ENCODE data around the gene SDC4.

The SDC4 gene

GRCh38 chr20:45345104-45345936, 2.9 kb downstream of the SDC4 start:
- peaks cover 0 to 2% (median 0%) of the 10 kb centered on the region in 4 experiments for H3K36me3 ChIP-seq (ENCODE audit: control insufficient read depth in 4 of 4, insufficient read depth in 4 of 4, low read length in 3 of 4)
- no peak overlapping the region for H3K27ac ChIP-seq (ENCODE audit: insufficient read depth in 1 of 2, low read depth in 1 of 2, low read length in 2 of 2, poor library complexity in 1 of 2, severe bottlenecking in 2 of 2)
- H3K4me1 ChIP-seq (ENCODE audit: control extremely low read depth in 1 of 4, control insufficient read depth in 4 of 4, insufficient read depth in 4 of 4, low read length in 3 of 4): peaks cover 0 to 47% (median 34%) of the 10 kb centered on the region in 4 experiments
- 73% methylated on average over 5 of the region's 9 CpGs for WGBS (ENCODE audit: insufficient coverage)
- H3K9me3 ChIP-seq (ENCODE audit: control extremely low read depth in 1 of 5, control insufficient read depth in 4 of 5, insufficient read depth in 2 of 5, low read depth in 1 of 5, low read length in 4 of 5): no peaks in the 10 kb centered on the region
- ChIA-PET POLR2A (interaction anchor here (1.1 to 4.2 kb wide), 2 partner anchors 18 to 21 kb away, joined by 3 to 16 read pairs; partner anchors contain the start of gene SYS1), CTCF (interaction anchor here (0.8 to 4.1 kb wide), 6 partner anchors 10 to 32 kb away, joined by 3 to 27 read pairs (median 6); partner anchors contain the start of gene SYS1)
- no peak for DNase-seq
- H3K4me3 ChIP-seq (ENCODE audit: control insufficient read depth in 1 of 7, extremely low read depth in 1 of 7, insufficient read depth in 4 of 7, low read depth in 2 of 7, low read length in 6 of 7): peak overlapping the region in 1 of 7 experiments; percentile 1
- peaks cover 0 to 7% (median 0%) of the 10 kb centered on the region in 5 experiments for H3K27me3 ChIP-seq (replicated peaks in 2 of 5; ENCODE audit: control insufficient read depth in 4 of 5, insufficient read depth in 5 of 5, low read length in 4 of 5)

- 93% methylated on average over 6 of the region's 9 CpGs for WGBS (ENCODE audit: insufficient coverage)
- Histone ChIP-seq H3K36me3 (ENCODE audit: control insufficient read depth in 4 of 4, insufficient read depth in 4 of 4, low read length in 3 of 4) (peaks cover 0 to 2% (median 0%) of the 10 kb centered on the region in 4 experiments), H3K4me3 (ENCODE audit: control insufficient read depth in 1 of 7, extremely low read depth in 1 of 7, insufficient read depth in 4 of 7, low read depth in 2 of 7, low read length in 6 of 7) (no peak overlapping the region), H3K27me3 (replicated peaks in 2 of 5; ENCODE audit: control insufficient read depth in 4 of 5, insufficient read depth in 5 of 5, low read length in 4 of 5) (peaks cover 0 to 7% (median 0%) of the 10 kb centered on the region in 5 experiments), H3K27ac (ENCODE audit: insufficient read depth in 1 of 2, low read depth in 1 of 2, low read length in 2 of 2, poor library complexity in 1 of 2, severe bottlenecking in 2 of 2) (no peak overlapping the region), H3K4me1 (ENCODE audit: control extremely low read depth in 1 of 4, control insufficient read depth in 4 of 4, insufficient read depth in 4 of 4, low read length in 3 of 4) (peaks cover 0 to 47% (median 34%) of the 10 kb centered on the region in 4 experiments), H3K9me3 (ENCODE audit: control extremely low read depth in 1 of 5, control insufficient read depth in 4 of 5, insufficient read depth in 2 of 5, low read depth in 1 of 5, low read length in 4 of 5) (no peaks in the 10 kb centered on the region)
- ChIA-PET CTCF (interaction anchor here (0.6 to 1.8 kb wide), 6 partner anchors 9 to 25 kb away, joined by 3 to 7 read pairs (median 3); no protein-coding TSS in a partner anchor), POLR2A (no interaction called here)
- DNase-seq: peak in 2 of 3 donors; percentile 66 to 72
These were observed 3.9 kb downstream of the SDC4 start for GRCh38 chr20:45344168-45344860.

- Histone ChIP-seq H3K27me3 (replicated peaks in 2 of 5; ENCODE audit: control insufficient read depth in 4 of 5, insufficient read depth in 5 of 5, low read length in 4 of 5) (peaks cover 0 to 7% (median 0%) of the 10 kb centered on the region in 5 experiments), H3K4me3 (ENCODE audit: control insufficient read depth in 1 of 7, extremely low read depth in 1 of 7, insufficient read depth in 4 of 7, low read depth in 2 of 7, low read length in 6 of 7) (no peak overlapping the region)
These were observed 4.6 kb downstream of the SDC4 start for GRCh38 chr20:45343532-45344167.

GRCh38 chr20:45342855-45343531, 5.2 kb downstream of the SDC4 start:
- H3K27me3 ChIP-seq (replicated peaks in 2 of 5; ENCODE audit: control insufficient read depth in 4 of 5, insufficient read depth in 5 of 5, low read length in 4 of 5): peaks cover 0 to 7% (median 0%) of the 10 kb centered on the region in 5 experiments
- peaks cover 0 to 2% (median 0%) of the 10 kb centered on the region in 4 experiments for H3K36me3 ChIP-seq (ENCODE audit: control insufficient read depth in 4 of 4, insufficient read depth in 4 of 4, low read length in 3 of 4)
- 90% methylated on average over 6 of the region's 6 CpGs for whole genome bisulfite sequencing (ENCODE audit: insufficient coverage)
- ChIA-PET POLR2A (no interaction called here), CTCF (interaction anchor here (0.9 kb wide), 1 partner anchor 12 kb away, joined by 3 read pairs; no protein-coding TSS in a partner anchor)
- no peaks in the 10 kb centered on the region for H3K9me3 ChIP-seq (ENCODE audit: control extremely low read depth in 1 of 5, control insufficient read depth in 4 of 5, insufficient read depth in 2 of 5, low read depth in 1 of 5, low read length in 4 of 5)
- H3K4me3 ChIP-seq (ENCODE audit: control insufficient read depth in 1 of 7, extremely low read depth in 1 of 7, insufficient read depth in 4 of 7, low read depth in 2 of 7, low read length in 6 of 7): no peak overlapping the region
- no peak for DNase-seq
- no peak overlapping the region for H3K27ac ChIP-seq (ENCODE audit: insufficient read depth in 1 of 2, low read depth in 1 of 2, low read length in 2 of 2, poor library complexity in 1 of 2, severe bottlenecking in 2 of 2)
- peaks cover 0 to 46% (median 33%) of the 10 kb centered on the region in 4 experiments for H3K4me1 ChIP-seq (ENCODE audit: control extremely low read depth in 1 of 4, control insufficient read depth in 4 of 4, insufficient read depth in 4 of 4, low read length in 3 of 4)

More at GRCh38 chr20:45343532-45344167, 4.6 kb downstream of the SDC4 start:
- ChIA-PET CTCF (interaction anchor here (0.9 to 1.8 kb wide), 4 partner anchors 9 to 25 kb away, joined by 3 to 7 read pairs (median 4); no protein-coding TSS in a partner anchor), POLR2A (no interaction called here)
- H3K27ac ChIP-seq (ENCODE audit: insufficient read depth in 1 of 2, low read depth in 1 of 2, low read length in 2 of 2, poor library complexity in 1 of 2, severe bottlenecking in 2 of 2): no peak overlapping the region
- no peak for DNase-seq
- H3K9me3 ChIP-seq (ENCODE audit: control extremely low read depth in 1 of 5, control insufficient read depth in 4 of 5, insufficient read depth in 2 of 5, low read depth in 1 of 5, low read length in 4 of 5): no peaks in the 10 kb centered on the region
- peaks cover 0 to 2% (median 0%) of the 10 kb centered on the region in 4 experiments for H3K36me3 ChIP-seq (ENCODE audit: control insufficient read depth in 4 of 4, insufficient read depth in 4 of 4, low read length in 3 of 4)
- peaks cover 0 to 47% (median 34%) of the 10 kb centered on the region in 4 experiments for H3K4me1 ChIP-seq (ENCODE audit: control extremely low read depth in 1 of 4, control insufficient read depth in 4 of 4, insufficient read depth in 4 of 4, low read length in 3 of 4)
- WGBS (ENCODE audit: insufficient coverage): 100% methylated on average over 4 of the region's 6 CpGs

- Histone ChIP-seq H3K27ac (ENCODE audit: insufficient read depth in 1 of 2, low read depth in 1 of 2, low read length in 2 of 2, poor library complexity in 1 of 2, severe bottlenecking in 2 of 2) (no peak overlapping the region), H3K4me3 (ENCODE audit: control insufficient read depth in 1 of 7, extremely low read depth in 1 of 7, insufficient read depth in 4 of 7, low read depth in 2 of 7, low read length in 6 of 7) (no peak overlapping the region), H3K27me3 (replicated peaks in 2 of 5; ENCODE audit: control insufficient read depth in 4 of 5, insufficient read depth in 5 of 5, low read length in 4 of 5) (peaks cover 0 to 2% (median 0%) of the 10 kb centered on the region in 5 experiments), H3K36me3 (ENCODE audit: control insufficient read depth in 4 of 4, insufficient read depth in 4 of 4, low read length in 3 of 4) (peaks cover 0 to 2% (median 0%) of the 10 kb centered on the region in 4 experiments), H3K4me1 (ENCODE audit: control extremely low read depth in 1 of 4, control insufficient read depth in 4 of 4, insufficient read depth in 4 of 4, low read length in 3 of 4) (peaks cover 0 to 38% (median 25%) of the 10 kb centered on the region in 4 experiments), H3K9me3 (ENCODE audit: control extremely low read depth in 1 of 5, control insufficient read depth in 4 of 5, insufficient read depth in 2 of 5, low read depth in 1 of 5, low read length in 4 of 5) (no peaks in the 10 kb centered on the region)
- ChIA-PET POLR2A (no interaction called here), CTCF (interaction anchor here (0.9 to 2.3 kb wide), 5 partner anchors 13 to 73 kb away, joined by 3 to 6 read pairs (median 3); partner anchors contain the start of gene PIGT)
- DNase-seq: no peak
- 77% methylated on average over 13 of the region's 16 CpGs for WGBS (ENCODE audit: insufficient coverage)
These were observed 6.0 kb downstream of the SDC4 start for GRCh38 chr20:45341939-45342854.
